OCI-LY3 (cell line): ENCODE results near the gene NSRP1.

Source experiments
- H2AFZ ChIP-seq: fragments of 200-600, 300-600 bp; shearing (Covaris generic); 2 replicates; pipeline ENCODE4 v1.6.0; 2014; ENCODE audit warnings: antibody characterized with exemption, low read depth, low read length
- H3K27ac ChIP-seq: fragments of 200-600, 300-600 bp; sonication (generic); 2 replicates; pipeline ENCODE4 v1.5.1; 2014; ENCODE audit warnings: mild to moderate bottlenecking, low read length, moderate library complexity, mixed read lengths
- H3K27me3 ChIP-seq: fragments of 200-600, 300-600 bp; sonication (generic); 2 replicates; pipeline ENCODE4 v1.6.1; 2014; ENCODE audit warnings: low read depth, low read length, mixed read lengths
- H3K36me3 ChIP-seq: fragments of 200-600, 300-600 bp; sonication (generic); replicated peaks from 2 replicates; pipeline ENCODE3; 2014; ENCODE audit warnings: low read depth, low read length, mixed read lengths
- H3K4me1 ChIP-seq: fragments of 300-600, 200-600 bp; sonication (generic); 2 replicates; pipeline ENCODE4 v1.6.1; 2014; ENCODE audit warnings: low read length, mixed read lengths
- H3K4me2 ChIP-seq: fragments of 200-600, 300-600 bp; sonication (generic); 2 replicates; pipeline ENCODE4 v1.6.1; 2014; ENCODE audit warnings: low read length, mixed read lengths
- H3K4me3 ChIP-seq: fragments of 300-600, 200-600 bp; sonication (generic); 2 replicates; pipeline ENCODE4 v1.5.1; 2014; ENCODE audit warnings: antibody characterized with exemption, mild to moderate bottlenecking, low read length, moderate library complexity
- H3K79me2 ChIP-seq: fragments of 300-600, 200-600 bp; shearing (Covaris generic); 2 replicates; pipeline ENCODE4 v1.6.1; 2014; ENCODE audit warnings: mild to moderate bottlenecking, low read length, mixed read lengths
- H3K9ac ChIP-seq: fragments of 300-600, 200-600 bp; shearing (Covaris generic); 2 replicates; pipeline ENCODE4 v1.6.0; 2014; ENCODE audit warnings: mild to moderate bottlenecking, low read length, moderate library complexity
- H3K9me3 ChIP-seq: fragments of 200-600, 300-600 bp; shearing (Covaris generic); 2 replicates; pipeline ENCODE4 v1.6.1; 2014; ENCODE audit warnings: low read length, mixed read lengths; ENCODE audit not compliant: insufficient read depth
- H4K20me1 ChIP-seq: fragments of 200-600, 300-600 bp; sonication (generic); 2 replicates; pipeline ENCODE4 v1.6.1; 2016; ENCODE audit warnings: low read length, mixed read lengths; ENCODE audit not compliant: insufficient read depth
- CTCF ChIP-seq: fragments of 200-600, 300-600 bp; sonication (generic); IDR thresholded peaks from 2 replicates; pipeline ENCODE4 v1.5.1; 2014; ENCODE audit warnings: antibody characterized with exemption, low read length, low read depth
- EZH2phosphoT487 ChIP-seq: fragments of 200-600 bp; shearing (Covaris generic); IDR thresholded peaks from 2 replicates; pipeline ENCODE4 v1.6.1; 2018; ENCODE audit warnings: antibody characterized with exemption, mixed run types, low read depth

NSRP1 gene

GRCh38 chr17:30161601-30162000 is 45.0 kb downstream of the NSRP1 start:
- Histone ChIP-seq H4K20me1 (peaks cover 59% of the 10 kb centered on the region), H3K36me3 (peaks cover 37% of the 10 kb centered on the region), H3K4me1 (peaks cover 26% of the 10 kb centered on the region), H3K9me3 (no peaks in the 10 kb centered on the region), H2AFZ (no peak overlapping the region), H3K27ac (no peak overlapping the region), H3K4me3 (no peak overlapping the region), H3K27me3 (no peaks in the 10 kb centered on the region), H3K4me2 (no peak overlapping the region), H3K9ac (no peak overlapping the region), H3K79me2 (peaks cover 37% of the 10 kb centered on the region)
- TF ChIP-seq CTCF (no peak), EZH2phosphoT487 (no peak)

- Histone ChIP-seq H3K9ac (no peak overlapping the region), H4K20me1 (peaks cover 33% of the 10 kb centered on the region), H3K27ac (no peak overlapping the region), H2AFZ (no peak overlapping the region), H3K4me3 (no peak overlapping the region), H3K4me2 (no peak overlapping the region), H3K27me3 (no peaks in the 10 kb centered on the region), H3K4me1 (peaks cover 14% of the 10 kb centered on the region), H3K9me3 (no peaks in the 10 kb centered on the region), H3K36me3 (peaks cover 27% of the 10 kb centered on the region), H3K79me2 (peaks cover 16% of the 10 kb centered on the region; the same call in 1 of the 2 replicates)
- TF ChIP-seq CTCF (no peak), EZH2phosphoT487 (no peak)
These were observed 47.9 kb downstream of the NSRP1 start for GRCh38 chr17:30164531-30164930.

- no peak for TF ChIP-seq EZH2phosphoT487
- no peak for TF ChIP-seq CTCF
- peaks cover 21% of the 10 kb centered on the region for H3K36me3 ChIP-seq
- H3K27me3 ChIP-seq = no peaks in the 10 kb centered on the region
- no peak overlapping the region for H3K4me2 ChIP-seq
- peaks cover 32% of the 10 kb centered on the region for H4K20me1 ChIP-seq
- no peak overlapping the region for H3K9ac ChIP-seq
- no peak overlapping the region for H2AFZ ChIP-seq
- H3K27ac ChIP-seq = no peak overlapping the region
- H3K79me2 ChIP-seq = peaks cover 10% of the 10 kb centered on the region; the same call in 1 of the 2 replicates
- H3K9me3 ChIP-seq = no peaks in the 10 kb centered on the region
- no peak overlapping the region for H3K4me3 ChIP-seq
- peaks cover 14% of the 10 kb centered on the region for H3K4me1 ChIP-seq
These were observed 48.5 kb downstream of the NSRP1 start for GRCh38 chr17:30165147-30165546.

- peaks cover 29% of the 10 kb centered on the region for H4K20me1 ChIP-seq
- H3K27ac ChIP-seq = no peak overlapping the region
- H3K4me2 ChIP-seq = no peak overlapping the region
- TF ChIP-seq EZH2phosphoT487 (no peak), CTCF (no peak)
- no peaks in the 10 kb centered on the region for H3K9me3 ChIP-seq
- no peak overlapping the region for H2AFZ ChIP-seq
- peaks cover 16% of the 10 kb centered on the region for H3K36me3 ChIP-seq
- H3K4me1 ChIP-seq = peaks cover 14% of the 10 kb centered on the region
- H3K27me3 ChIP-seq = no peaks in the 10 kb centered on the region
- no peak overlapping the region for H3K4me3 ChIP-seq
- no peak overlapping the region for H3K9ac ChIP-seq
- peaks cover 2% of the 10 kb centered on the region; the same call in 1 of the 2 replicates for H3K79me2 ChIP-seq
These were observed 49.3 kb downstream of the NSRP1 start for GRCh38 chr17:30165960-30166359.
